ENCODE results near the gene SCN3A.
A peak's percentile ranks its signal among the peaks of the same experiment; 100 is the strongest.

Gene SCN3A

GRCh38 chr2:165192729-165193128 lies 11.1 kb downstream of the SCN3A start:
- H2AFZ ChIP-seq (ENCODE audit: low read length, unreplicated experiment): no peak overlapping the region
- H3K79me2 ChIP-seq (ENCODE audit: control insufficient read depth, insufficient read depth, low read length, unreplicated experiment): no peaks in the 10 kb centered on the region
- no peak overlapping the region for H3K4me3 ChIP-seq (ENCODE audit: low read depth, low read length)
- no peaks in the 10 kb centered on the region; the same call in none of the 2 replicates for H3K27me3 ChIP-seq (ENCODE audit: insufficient read depth, low read length)
- no peaks in the 10 kb centered on the region for H3K36me3 ChIP-seq (ENCODE audit: insufficient read depth, low read length)
- H3K4me1 ChIP-seq (ENCODE audit: control insufficient read depth, insufficient read depth, low read length, unreplicated experiment): peaks cover 7% of the 10 kb centered on the region
- no peak overlapping the region for H3K27ac ChIP-seq (ENCODE audit: low read depth, low read length)

DNA sequence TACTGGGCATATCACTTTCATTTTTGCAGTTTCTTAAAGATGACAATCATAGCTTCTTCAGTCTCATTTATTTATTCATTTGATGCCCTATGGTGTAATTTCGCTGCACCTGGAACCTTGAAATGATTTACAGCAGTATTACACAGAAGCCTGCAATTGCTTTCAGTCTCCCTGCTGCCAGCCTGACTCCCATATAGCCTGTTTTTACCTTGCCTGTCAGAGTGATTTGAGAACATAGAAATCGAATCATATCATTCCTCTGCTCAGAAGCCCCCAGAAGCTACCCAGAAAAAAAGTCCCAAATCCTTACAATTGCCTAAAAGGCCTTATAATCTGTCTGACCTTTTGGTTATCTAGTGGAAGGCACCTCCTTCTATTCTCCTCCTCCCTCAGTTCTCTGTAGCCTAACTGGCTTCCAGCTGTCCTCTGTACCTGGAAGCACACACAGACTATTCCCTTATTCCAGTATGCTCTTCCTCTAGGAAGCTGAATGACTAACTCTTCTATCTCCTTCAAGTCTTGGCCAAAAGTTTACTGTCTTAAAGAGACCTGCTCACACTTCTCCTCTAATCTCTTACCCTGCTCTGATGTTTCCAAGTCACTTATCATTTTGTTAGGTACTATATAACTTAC lies 12.6 kb downstream of the SCN3A start:
- H3K79me2 ChIP-seq (ENCODE audit: control insufficient read depth, insufficient read depth, low read length, unreplicated experiment): no peaks in the 10 kb centered on the region
- H3K36me3 ChIP-seq (ENCODE audit: insufficient read depth, low read length): no peaks in the 10 kb centered on the region
- peaks cover under 1% of the 10 kb centered on the region for H3K4me1 ChIP-seq (ENCODE audit: control insufficient read depth, insufficient read depth, low read length, unreplicated experiment)
- no peaks in the 10 kb centered on the region; the same call in none of the 2 replicates for H3K27me3 ChIP-seq (ENCODE audit: insufficient read depth, low read length)
- no peak overlapping the region for H3K27ac ChIP-seq (ENCODE audit: low read depth, low read length)
- H2AFZ ChIP-seq (ENCODE audit: low read length, unreplicated experiment): no peak overlapping the region
- H3K4me3 ChIP-seq (ENCODE audit: low read depth, low read length): no peak overlapping the region; the same call in 1 of the 2 replicates

- no peak overlapping the region for H2AFZ ChIP-seq (ENCODE audit: low read length, unreplicated experiment)
- H3K36me3 ChIP-seq (ENCODE audit: insufficient read depth, low read length): no peaks in the 10 kb centered on the region
- no peak overlapping the region for H3K4me3 ChIP-seq (ENCODE audit: low read depth, low read length)
- no peaks in the 10 kb centered on the region for H3K4me1 ChIP-seq (ENCODE audit: control insufficient read depth, insufficient read depth, low read length, unreplicated experiment)
- H3K27ac ChIP-seq (ENCODE audit: low read depth, low read length): no peak overlapping the region
- no peaks in the 10 kb centered on the region; the same call in 1 of the 2 replicates for H3K27me3 ChIP-seq (ENCODE audit: insufficient read depth, low read length)
- H3K79me2 ChIP-seq (ENCODE audit: control insufficient read depth, insufficient read depth, low read length, unreplicated experiment): no peaks in the 10 kb centered on the region
Observed at GRCh38 chr2:165185633-165186032, 18.2 kb downstream of the SCN3A start.

GRCh38 chr2:165182029-165182428 lies 21.8 kb downstream of the SCN3A start:
- Histone ChIP-seq H3K36me3 (ENCODE audit: insufficient read depth, low read length) (no peaks in the 10 kb centered on the region), H2AFZ (ENCODE audit: low read length, unreplicated experiment) (no peak overlapping the region), H3K4me3 (ENCODE audit: low read depth, low read length) (no peak overlapping the region), H3K79me2 (ENCODE audit: control insufficient read depth, insufficient read depth, low read length, unreplicated experiment) (no peaks in the 10 kb centered on the region), H3K27ac (ENCODE audit: low read depth, low read length) (no peak overlapping the region), H3K27me3 (ENCODE audit: insufficient read depth, low read length) (no peaks in the 10 kb centered on the region), H3K4me1 (ENCODE audit: control insufficient read depth, insufficient read depth, low read length, unreplicated experiment) (no peaks in the 10 kb centered on the region)

GRCh38 chr2:165176780-165177179 lies 27.1 kb downstream of the SCN3A start:
- Histone ChIP-seq H3K4me1 (ENCODE audit: control insufficient read depth, insufficient read depth, low read length, unreplicated experiment) (no peaks in the 10 kb centered on the region), H2AFZ (ENCODE audit: low read length, unreplicated experiment) (no peak overlapping the region), H3K4me3 (ENCODE audit: low read depth, low read length) (no peak overlapping the region), H3K79me2 (ENCODE audit: control insufficient read depth, insufficient read depth, low read length, unreplicated experiment) (no peaks in the 10 kb centered on the region), H3K36me3 (ENCODE audit: insufficient read depth, low read length) (no peaks in the 10 kb centered on the region), H3K27ac (ENCODE audit: low read depth, low read length) (no peak overlapping the region), H3K27me3 (ENCODE audit: insufficient read depth, low read length) (no peaks in the 10 kb centered on the region)

DNA sequence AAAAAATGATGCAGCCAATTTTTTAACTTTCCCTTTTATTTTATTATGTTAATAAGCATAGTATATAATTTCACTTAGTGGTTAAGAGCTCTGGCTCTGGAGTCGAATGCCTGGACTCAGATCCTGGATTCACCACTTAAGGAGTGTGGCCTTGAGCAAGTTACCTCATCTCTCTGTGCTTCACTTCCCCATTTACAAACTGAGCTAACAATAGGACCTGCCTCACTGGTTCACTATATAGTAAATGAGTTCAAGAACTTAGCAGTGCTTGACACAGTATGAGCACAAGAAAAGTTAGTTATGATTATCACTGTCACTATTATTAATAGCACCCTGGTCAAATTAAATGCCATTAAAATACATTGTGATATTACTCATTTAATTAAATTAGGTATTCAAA lies 30.6 kb downstream of the SCN3A start:
- Histone ChIP-seq H3K4me1 (ENCODE audit: control insufficient read depth, insufficient read depth, low read length, unreplicated experiment) (no peaks in the 10 kb centered on the region), H3K36me3 (ENCODE audit: insufficient read depth, low read length) (no peaks in the 10 kb centered on the region), H3K27ac (ENCODE audit: low read depth, low read length) (no peak overlapping the region), H3K4me3 (ENCODE audit: low read depth, low read length) (no peak overlapping the region), H3K27me3 (ENCODE audit: insufficient read depth, low read length) (no peaks in the 10 kb centered on the region), H3K79me2 (ENCODE audit: control insufficient read depth, insufficient read depth, low read length, unreplicated experiment) (no peaks in the 10 kb centered on the region), H2AFZ (ENCODE audit: low read length, unreplicated experiment) (no peak overlapping the region)

GRCh38 chr2:165164201-165164600 lies 39.6 kb downstream of the SCN3A start:
- Histone ChIP-seq H3K4me1 (ENCODE audit: control insufficient read depth, insufficient read depth, low read length, unreplicated experiment) (peaks cover 27% of the 10 kb centered on the region), H3K36me3 (ENCODE audit: insufficient read depth, low read length) (no peaks in the 10 kb centered on the region), H2AFZ (ENCODE audit: low read length, unreplicated experiment) (no peak overlapping the region), H3K27me3 (ENCODE audit: insufficient read depth, low read length) (no peaks in the 10 kb centered on the region), H3K4me3 (ENCODE audit: low read depth, low read length) (no peak overlapping the region), H3K27ac (ENCODE audit: low read depth, low read length) (peak overlapping the region; percentile 80), H3K79me2 (ENCODE audit: control insufficient read depth, insufficient read depth, low read length, unreplicated experiment) (no peaks in the 10 kb centered on the region)

GRCh38 chr2:165163761-165164160 lies 40.1 kb downstream of the SCN3A start:
- peak overlapping the region; percentile 80 for H3K27ac ChIP-seq (ENCODE audit: low read depth, low read length)
- no peaks in the 10 kb centered on the region for H3K36me3 ChIP-seq (ENCODE audit: insufficient read depth, low read length)
- no peak overlapping the region for H2AFZ ChIP-seq (ENCODE audit: low read length, unreplicated experiment)
- no peaks in the 10 kb centered on the region for H3K27me3 ChIP-seq (ENCODE audit: insufficient read depth, low read length)
- H3K79me2 ChIP-seq (ENCODE audit: control insufficient read depth, insufficient read depth, low read length, unreplicated experiment): no peaks in the 10 kb centered on the region
- no peak overlapping the region for H3K4me3 ChIP-seq (ENCODE audit: low read depth, low read length)
- H3K4me1 ChIP-seq (ENCODE audit: control insufficient read depth, insufficient read depth, low read length, unreplicated experiment): peaks cover 27% of the 10 kb centered on the region

DNA sequence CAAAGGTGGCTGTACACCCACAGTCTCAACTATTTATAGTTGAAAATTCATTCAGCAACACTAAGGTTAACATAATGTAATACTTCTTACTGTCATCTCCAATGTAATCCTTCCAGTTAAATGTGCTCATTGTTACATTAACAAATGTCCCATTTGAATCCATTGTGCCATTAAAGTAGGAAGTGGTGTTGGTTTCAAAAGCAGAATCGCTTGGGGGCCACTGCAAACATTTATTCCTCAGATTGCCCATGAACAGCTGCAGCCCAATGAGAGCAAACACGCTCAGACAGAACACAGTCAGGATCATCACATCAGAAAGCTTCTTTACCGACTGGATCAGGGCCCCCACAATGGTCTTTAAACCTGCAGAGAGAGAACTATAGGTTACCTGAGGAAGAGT lies 41.4 kb downstream of the SCN3A start:
- Histone ChIP-seq H3K27ac (ENCODE audit: low read depth, low read length) (peak overlapping the region; percentile 80; the same call in 1 of the 2 replicates), H3K36me3 (ENCODE audit: insufficient read depth, low read length) (no peaks in the 10 kb centered on the region), H3K4me1 (ENCODE audit: control insufficient read depth, insufficient read depth, low read length, unreplicated experiment) (peaks cover 27% of the 10 kb centered on the region), H3K27me3 (ENCODE audit: insufficient read depth, low read length) (no peaks in the 10 kb centered on the region), H2AFZ (ENCODE audit: low read length, unreplicated experiment) (no peak overlapping the region), H3K4me3 (ENCODE audit: low read depth, low read length) (no peak overlapping the region), H3K79me2 (ENCODE audit: control insufficient read depth, insufficient read depth, low read length, unreplicated experiment) (no peaks in the 10 kb centered on the region)

DNA sequence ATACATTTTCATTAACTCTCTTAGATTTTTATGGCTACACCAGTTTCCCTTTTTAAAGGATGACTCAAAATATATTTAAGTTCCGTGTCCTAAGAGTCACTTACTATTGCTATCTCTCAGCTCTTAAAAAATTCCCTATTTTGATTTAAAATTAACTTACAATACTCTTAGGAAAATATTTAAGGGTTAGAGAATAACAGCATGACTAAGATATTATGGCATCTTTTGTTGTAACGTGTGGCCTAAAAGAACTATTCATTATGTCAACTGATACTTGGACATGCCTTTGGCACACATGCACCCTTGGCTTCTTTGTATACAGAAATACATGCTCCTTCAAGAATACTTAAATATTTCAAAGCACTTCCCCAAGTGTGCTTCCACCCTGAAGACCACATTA lies 42.3 kb downstream of the SCN3A start:
- Histone ChIP-seq H3K36me3 (ENCODE audit: insufficient read depth, low read length) (no peaks in the 10 kb centered on the region), H3K4me1 (ENCODE audit: control insufficient read depth, insufficient read depth, low read length, unreplicated experiment) (peaks cover 27% of the 10 kb centered on the region), H3K27me3 (ENCODE audit: insufficient read depth, low read length) (no peaks in the 10 kb centered on the region), H3K4me3 (ENCODE audit: low read depth, low read length) (no peak overlapping the region), H2AFZ (ENCODE audit: low read length, unreplicated experiment) (no peak overlapping the region), H3K27ac (ENCODE audit: low read depth, low read length) (peak overlapping the region; percentile 80), H3K79me2 (ENCODE audit: control insufficient read depth, insufficient read depth, low read length, unreplicated experiment) (no peaks in the 10 kb centered on the region)

GRCh38 chr2:165157160-165157559 lies 46.7 kb downstream of the SCN3A start:
- H3K36me3 ChIP-seq (ENCODE audit: insufficient read depth, low read length): no peaks in the 10 kb centered on the region
- peaks cover 9% of the 10 kb centered on the region for H3K4me1 ChIP-seq (ENCODE audit: control insufficient read depth, insufficient read depth, low read length, unreplicated experiment)
- H3K4me3 ChIP-seq (ENCODE audit: low read depth, low read length): no peak overlapping the region
- no peaks in the 10 kb centered on the region for H3K79me2 ChIP-seq (ENCODE audit: control insufficient read depth, insufficient read depth, low read length, unreplicated experiment)
- no peak overlapping the region for H2AFZ ChIP-seq (ENCODE audit: low read length, unreplicated experiment)
- no peaks in the 10 kb centered on the region for H3K27me3 ChIP-seq (ENCODE audit: insufficient read depth, low read length)
- H3K27ac ChIP-seq (ENCODE audit: low read depth, low read length): no peak overlapping the region
